Measurements from ENCODE around the gene XIST. TPM values are rescaled to one million over a fixed set of nuclear protein-coding genes. Genes with fewer than 3 reads are reported as not detected.
"Not testable (repeated sequence)": the region's sequence is repeated elsewhere in the genome, so short reads cannot be mapped to it uniquely, and the experiment has no call there.

Gene XIST
- total and polyA plus RNA-seq, 4 donors = 0.25 to 437 (median 352) TPM

- DNase-seq = no peak
- H3K4me1 ChIP-seq (ENCODE audit: control insufficient read depth in 1 of 2, insufficient read depth in 2 of 2, low read length in 2 of 2) = no peaks in the 10 kb centered on the region
- ATAC-seq (ENCODE audit: low FRiP score) = no peak
- no peak overlapping the region for H3K4me3 ChIP-seq (ENCODE audit: low read length in 2 of 2)
- peaks cover 0 to 6% of the 10 kb centered on the region in 2 donors for H3K36me3 ChIP-seq (ENCODE audit: control insufficient read depth in 1 of 2, insufficient read depth in 2 of 2, low read length in 1 of 2)
- no peak overlapping the region for H3K27ac ChIP-seq (ENCODE audit: low read depth in 1 of 2, low read length in 2 of 2)
- 69 to 84% methylated on average over 4 of the region's 4 CpGs for WGBS, 2 donors
- no peaks in the 10 kb centered on the region for H3K27me3 ChIP-seq (ENCODE audit: control insufficient read depth in 1 of 2, insufficient read depth in 2 of 2, low read length in 1 of 2)
- intact Hi-C loops (cut with DNase I) = no loop called here
- no peaks in the 10 kb centered on the region for H3K9me3 ChIP-seq (ENCODE audit: control insufficient read depth, low read length)
Measured at GRCh38 chrX:73822775-73823174, 29.7 kb downstream of the XIST start.

GRCh38 chrX:73821921-73822559 is 30.5 kb downstream of the XIST start:
- intact Hi-C loops (cut with DNase I) = no loop called here
- 85% methylated on average over 4 of the region's 4 CpGs for WGBS, 2 donors

GRCh38 chrX:73819864-73820558 is 32.5 kb downstream of the XIST start:
- H3K9me3 ChIP-seq (ENCODE audit: control insufficient read depth, low read length); ATAC-seq (ENCODE audit: low FRiP score); H3K4me1 ChIP-seq (ENCODE audit: control insufficient read depth in 1 of 2, insufficient read depth in 2 of 2, low read length in 2 of 2); H3K36me3 ChIP-seq (ENCODE audit: control insufficient read depth in 1 of 2, insufficient read depth in 2 of 2, low read length in 1 of 2); H3K4me3 ChIP-seq (ENCODE audit: low read length in 2 of 2); H3K27ac ChIP-seq (ENCODE audit: low read depth in 1 of 2, low read length in 2 of 2); H3K27me3 ChIP-seq (ENCODE audit: control insufficient read depth in 1 of 2, insufficient read depth in 2 of 2, low read length in 1 of 2); DNase-seq; intact Hi-C loops (cut with DNase I): not testable (repeated sequence)
- 92 to 94% methylated on average over 10 of the region's 10 CpGs for WGBS, 2 donors

More at GRCh38 chrX:73821921-73822559, 30.5 kb downstream of the XIST start:
- H3K4me3 ChIP-seq (ENCODE audit: low read length in 2 of 2) = no peak overlapping the region
- DNase-seq = no peak
- no peaks in the 10 kb centered on the region for H3K27me3 ChIP-seq (ENCODE audit: control insufficient read depth in 1 of 2, insufficient read depth in 2 of 2, low read length in 1 of 2)
- H3K4me1 ChIP-seq (ENCODE audit: control insufficient read depth in 1 of 2, insufficient read depth in 2 of 2, low read length in 2 of 2) = no peaks in the 10 kb centered on the region
- peaks cover 0 to 3% of the 10 kb centered on the region in 2 donors for H3K36me3 ChIP-seq (ENCODE audit: control insufficient read depth in 1 of 2, insufficient read depth in 2 of 2, low read length in 1 of 2)
- no peak for ATAC-seq (ENCODE audit: low FRiP score)
- no peak overlapping the region for H3K27ac ChIP-seq (ENCODE audit: low read depth in 1 of 2, low read length in 2 of 2)
- H3K9me3 ChIP-seq (ENCODE audit: control insufficient read depth, low read length) = no peaks in the 10 kb centered on the region

- Histone ChIP-seq H3K36me3 (ENCODE audit: control insufficient read depth in 1 of 2, insufficient read depth in 2 of 2, low read length in 1 of 2) (no peaks in the 10 kb centered on the region), H3K27ac (ENCODE audit: low read depth in 1 of 2, low read length in 2 of 2) (no peak overlapping the region), H3K4me3 (ENCODE audit: low read length in 2 of 2) (no peak overlapping the region), H3K4me1 (ENCODE audit: control insufficient read depth in 1 of 2, insufficient read depth in 2 of 2, low read length in 2 of 2) (no peaks in the 10 kb centered on the region), H3K9me3 (ENCODE audit: control insufficient read depth, low read length) (no peaks in the 10 kb centered on the region), H3K27me3 (ENCODE audit: control insufficient read depth in 1 of 2, insufficient read depth in 2 of 2, low read length in 1 of 2) (no peaks in the 10 kb centered on the region)
- DNase-seq (no peak), ATAC-seq (ENCODE audit: low FRiP score) (no peak)
- WGBS, 2 donors = 85 to 86% methylated on average over 3 of the region's 3 CpGs
- intact Hi-C loops (cut with DNase I) = no loop called here
Measured at GRCh38 chrX:73818200-73819116, 34.1 kb downstream of the XIST start.

- ATAC-seq (ENCODE audit: low FRiP score) (no peak), DNase-seq (no peak)
- Histone ChIP-seq H3K27ac (ENCODE audit: low read depth in 1 of 2, low read length in 2 of 2) (no peak overlapping the region), H3K36me3 (ENCODE audit: control insufficient read depth in 1 of 2, insufficient read depth in 2 of 2, low read length in 1 of 2) (no peaks in the 10 kb centered on the region), H3K27me3 (ENCODE audit: control insufficient read depth in 1 of 2, insufficient read depth in 2 of 2, low read length in 1 of 2) (no peaks in the 10 kb centered on the region), H3K4me1 (ENCODE audit: control insufficient read depth in 1 of 2, insufficient read depth in 2 of 2, low read length in 2 of 2) (no peaks in the 10 kb centered on the region), H3K4me3 (ENCODE audit: low read length in 2 of 2) (no peak overlapping the region), H3K9me3 (ENCODE audit: control insufficient read depth, low read length) (no peaks in the 10 kb centered on the region)
- intact Hi-C loops (cut with DNase I) = no loop called here
- 58% methylated on average over 6 of the region's 6 CpGs for WGBS, 2 donors
Measured at GRCh38 chrX:73817393-73818199, 34.9 kb downstream of the XIST start.

GRCh38 chrX:73812256-73812655 is 40.3 kb downstream of the XIST start:
- Histone ChIP-seq H3K36me3 (ENCODE audit: control insufficient read depth in 1 of 2, insufficient read depth in 2 of 2, low read length in 1 of 2) (no peaks in the 10 kb centered on the region), H3K27me3 (ENCODE audit: control insufficient read depth in 1 of 2, insufficient read depth in 2 of 2, low read length in 1 of 2) (no peaks in the 10 kb centered on the region), H3K9me3 (ENCODE audit: control insufficient read depth, low read length) (no peaks in the 10 kb centered on the region), H3K4me1 (ENCODE audit: control insufficient read depth in 1 of 2, insufficient read depth in 2 of 2, low read length in 2 of 2) (no peaks in the 10 kb centered on the region), H3K4me3 (ENCODE audit: low read length in 2 of 2) (no peak overlapping the region), H3K27ac (ENCODE audit: low read depth in 1 of 2, low read length in 2 of 2) (no peak overlapping the region)
- intact Hi-C loops (cut with DNase I) = no loop called here
- no peak for ATAC-seq (ENCODE audit: low FRiP score)
- no peak for DNase-seq

GRCh38 chrX:73804109-73804508 is 48.4 kb downstream of the XIST start:
- intact Hi-C loops (cut with DNase I); DNase-seq; H3K27ac ChIP-seq (ENCODE audit: low read depth in 1 of 2, low read length in 2 of 2); H3K9me3 ChIP-seq (ENCODE audit: control insufficient read depth, low read length); H3K4me3 ChIP-seq (ENCODE audit: low read length in 2 of 2); H3K27me3 ChIP-seq (ENCODE audit: control insufficient read depth in 1 of 2, insufficient read depth in 2 of 2, low read length in 1 of 2); H3K36me3 ChIP-seq (ENCODE audit: control insufficient read depth in 1 of 2, insufficient read depth in 2 of 2, low read length in 1 of 2); ATAC-seq (ENCODE audit: low FRiP score); H3K4me1 ChIP-seq (ENCODE audit: control insufficient read depth in 1 of 2, insufficient read depth in 2 of 2, low read length in 2 of 2): not testable (repeated sequence)
- 84 to 92% methylated on average over 1 of the region's 1 CpG for WGBS, 2 donors

GRCh38 chrX:73799888-73800287 is 52.6 kb downstream of the XIST start:
- H3K27me3 ChIP-seq (ENCODE audit: control insufficient read depth in 1 of 2, insufficient read depth in 2 of 2, low read length in 1 of 2) = no peaks in the 10 kb centered on the region
- no peak for DNase-seq
- no peak overlapping the region for H3K27ac ChIP-seq (ENCODE audit: low read depth in 1 of 2, low read length in 2 of 2)
- 25 to 37% methylated on average over 3 of the region's 3 CpGs for WGBS, 2 donors
- no peak for ATAC-seq (ENCODE audit: low FRiP score)
- no peaks in the 10 kb centered on the region for H3K9me3 ChIP-seq (ENCODE audit: control insufficient read depth, low read length)
- no peaks in the 10 kb centered on the region for H3K4me1 ChIP-seq (ENCODE audit: control insufficient read depth in 1 of 2, insufficient read depth in 2 of 2, low read length in 2 of 2)
- intact Hi-C loops (cut with DNase I) = no loop called here
- no peak overlapping the region for H3K4me3 ChIP-seq (ENCODE audit: low read length in 2 of 2)
- no peaks in the 10 kb centered on the region for H3K36me3 ChIP-seq (ENCODE audit: control insufficient read depth in 1 of 2, insufficient read depth in 2 of 2, low read length in 1 of 2)
